ENCODE measurements around the gene CELA2A.

DNA sequence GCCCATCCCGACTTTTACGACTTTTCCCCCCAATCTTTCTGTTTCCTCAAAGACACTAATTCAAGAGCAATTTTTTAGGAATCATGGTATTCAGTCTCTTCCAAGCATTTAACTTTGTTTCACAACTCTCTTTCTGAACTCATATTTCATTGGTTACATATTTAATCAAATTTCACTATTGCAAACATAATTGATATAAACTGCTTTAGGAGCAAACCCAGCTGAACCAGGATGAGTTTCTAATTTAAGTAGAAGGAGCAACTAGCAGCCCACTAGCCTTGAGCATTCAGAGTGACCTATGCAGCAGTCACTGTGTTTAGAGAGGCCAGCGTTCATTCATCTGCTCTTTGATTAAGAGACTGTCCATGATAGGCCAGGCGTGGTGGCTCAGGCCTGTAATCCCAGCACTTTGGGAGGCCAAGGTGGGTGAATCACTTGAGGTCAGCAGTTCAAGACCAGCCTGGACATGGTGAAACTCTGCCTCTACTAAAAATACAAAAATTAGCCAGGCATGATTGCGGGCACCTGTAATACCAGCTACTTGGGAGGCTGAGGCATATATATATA, 21.2 kb downstream of the CELA2A start:
- TF ChIP-seq POLR2A (IDR thresholded peaks at IDR 0.05): no peak
- TF ChIP-seq, protein P1, sequence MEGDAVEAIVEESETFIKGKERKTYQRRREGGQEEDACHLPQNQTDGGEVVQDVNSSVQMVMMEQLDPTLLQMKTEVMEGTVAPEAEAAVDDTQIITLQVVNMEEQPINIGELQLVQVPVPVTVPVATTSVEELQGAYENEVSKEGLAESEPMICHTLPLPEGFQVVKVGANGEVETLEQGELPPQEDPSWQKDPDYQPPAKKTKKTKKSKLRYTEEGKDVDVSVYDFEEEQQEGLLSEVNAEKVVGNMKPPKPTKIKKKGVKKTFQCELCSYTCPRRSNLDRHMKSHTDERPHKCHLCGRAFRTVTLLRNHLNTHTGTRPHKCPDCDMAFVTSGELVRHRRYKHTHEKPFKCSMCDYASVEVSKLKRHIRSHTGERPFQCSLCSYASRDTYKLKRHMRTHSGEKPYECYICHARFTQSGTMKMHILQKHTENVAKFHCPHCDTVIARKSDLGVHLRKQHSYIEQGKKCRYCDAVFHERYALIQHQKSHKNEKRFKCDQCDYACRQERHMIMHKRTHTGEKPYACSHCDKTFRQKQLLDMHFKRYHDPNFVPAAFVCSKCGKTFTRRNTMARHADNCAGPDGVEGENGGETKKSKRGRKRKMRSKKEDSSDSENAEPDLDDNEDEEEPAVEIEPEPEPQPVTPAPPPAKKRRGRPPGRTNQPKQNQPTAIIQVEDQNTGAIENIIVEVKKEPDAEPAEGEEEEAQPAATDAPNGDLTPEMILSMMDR (IDR thresholded peaks at IDR 0.05): no peak

All from esophagus squamous epithelium (tissue), 4 donors.